B cell (primary cell): ENCODE data around the gene SHC4. TPM values are rescaled to one million over a fixed set of nuclear protein-coding genes. Genes with fewer than 3 reads are reported as not detected.
"Not testable (repeated sequence)": the region's sequence is repeated elsewhere in the genome, so short reads cannot be mapped to it uniquely, and the experiment has no call there.

Source experiments
- ATAC-seq: fragments of 200-7000 bp; cut with Tn5 transposase; one replicate; pipeline ENCODE4 v1.10.0; 2021; ENCODE audit warnings: low read depth, mild to moderate bottlenecking, moderate number of reproducible peaks, moderate library complexity
- CTCF ChIA-PET: fragments of 350-600 bp; sonication (Branson Sonifier 250); formaldehyde crosslinking; loops from one replicate; lab custom pipeline; 2021; ENCODE audit warnings: antibody characterized with exemption, inconsistent platforms; lab: Charles Lee
- POLR2A ChIA-PET: fragments of 350-600 bp; sonication (Branson Sonifier 250); formaldehyde crosslinking; loops from one replicate; lab custom pipeline; 2021; ENCODE audit warnings: antibody characterized with exemption; lab: Charles Lee
- DNase-seq: peaks from one replicate; pipeline ENCODE4 v3.0.0; 2013
- H2AFZ ChIP-seq: 2 replicates; pipeline ENCODE4 v1.6.1; 2012; ENCODE audit warnings: mild to moderate bottlenecking, low read depth, low read length; ENCODE audit not compliant: insufficient read depth, poor library complexity, severe bottlenecking
- H3K27ac ChIP-seq, 2 donors: 1 replicate in 1 of 2; 2 replicates in 1 of 2; pipeline ENCODE4 v1.5.1; 2012 to 2013; ENCODE audit warnings: low read length in 2 of 2, mild to moderate bottlenecking in 2 of 2, moderate library complexity in 1 of 2
- H3K27me3 ChIP-seq, 4 experiments: fragments of 200-600 bp in 1 of 4; sonication (generic) in 1 of 4; replicated peaks in 1 of 4; 1 replicate in 2 of 4; 2 replicates in 2 of 4; pipeline versions ENCODE4 v1.6.1 to v1.7.0; 2013 to 2016; ENCODE audit warnings: low read length in 3 of 4, mild to moderate bottlenecking in 2 of 4, mixed read lengths in 1 of 4, moderate library complexity in 1 of 4; ENCODE audit not compliant: insufficient read depth in 4 of 4, control insufficient read depth in 3 of 4; ENCODE audit errors: control extremely low read depth in 1 of 4
- H3K36me3 ChIP-seq, 2 experiments: replicated peaks in 1 of 2; 1 replicate in 1 of 2; 2 replicates in 1 of 2; pipeline versions ENCODE4 v1.6.1 to v1.7.1; 2013; ENCODE audit warnings: low read length in 1 of 2; ENCODE audit not compliant: insufficient read depth in 2 of 2, control insufficient read depth in 1 of 2; ENCODE audit errors: control extremely low read depth in 1 of 2, extremely low read depth in 1 of 2
- H3K4me1 ChIP-seq, 2 donors: fragments of 200-600 bp in 1 of 2; sonication (generic) in 1 of 2; 1 replicate in 1 of 2; 2 replicates in 1 of 2; pipeline versions ENCODE4 v1.5.1 to v1.6.1; 2013 to 2017; ENCODE audit warnings: low read length in 2 of 2; ENCODE audit not compliant: control insufficient read depth in 2 of 2, insufficient read depth in 2 of 2
- H3K4me2 ChIP-seq: replicated peaks from 2 replicates; pipeline ENCODE3; 2012; ENCODE audit warnings: mild to moderate bottlenecking, low read depth, low read length; ENCODE audit not compliant: poor library complexity, severe bottlenecking
- H3K4me3 ChIP-seq, 5 experiments: fragments of 200-600 bp in 1 of 5; sonication (generic) in 1 of 5; 1 replicate in 3 of 5; 2 replicates in 2 of 5; pipeline versions ENCODE4 v1.5.1 to v1.7.0; 2011 to 2016; ENCODE audit warnings: low read length in 4 of 5, mild to moderate bottlenecking in 4 of 5, low read depth in 2 of 5, control low read depth in 1 of 5, moderate library complexity in 1 of 5; ENCODE audit not compliant: insufficient read depth in 1 of 5; ENCODE audit errors: control extremely low read depth in 1 of 5, extremely low read depth in 1 of 5
- H3K79me2 ChIP-seq: fragments of 200-600 bp; sonication (generic); one replicate; pipeline ENCODE4 v1.6.0; 2016; ENCODE audit warnings: low read length; ENCODE audit not compliant: control insufficient read depth, insufficient read depth
- H3K9ac ChIP-seq: fragments of 200-600 bp; sonication (generic); 2 replicates; pipeline ENCODE4 v1.6.1; 2017; ENCODE audit warnings: mild to moderate bottlenecking, low read length, moderate library complexity
- H3K9me3 ChIP-seq, 3 donors: one replicate each; pipeline versions ENCODE4 v1.6.1 to v1.7.1; 2013; ENCODE audit warnings: low read length in 2 of 3; ENCODE audit not compliant: control insufficient read depth in 2 of 3, insufficient read depth in 1 of 3; ENCODE audit errors: control extremely low read depth in 1 of 3
- H4K20me1 ChIP-seq: 2 replicates; pipeline ENCODE4 v1.6.0; 2012; ENCODE audit warnings: mild to moderate bottlenecking, low read length; ENCODE audit not compliant: insufficient read depth, control insufficient read depth, poor library complexity, severe bottlenecking
- H3K27ac Mint-ChIP-seq: one replicate; pipeline ENCODE4 v1.8.0; 2021; ENCODE audit warnings: mixed read lengths
- H3K27me3 Mint-ChIP-seq: one replicate; pipeline ENCODE4 v1.8.0; 2021; ENCODE audit warnings: mixed read lengths
- H3K4me1 Mint-ChIP-seq: one replicate; pipeline ENCODE4 v1.8.0; 2021; ENCODE audit warnings: mixed read lengths
- H3K4me3 Mint-ChIP-seq: one replicate; pipeline ENCODE4 v1.8.0; 2021; ENCODE audit warnings: mixed read lengths
- H3K9me3 Mint-ChIP-seq: one replicate; pipeline ENCODE4 v1.8.0; 2022; ENCODE audit warnings: mixed read lengths; ENCODE audit not compliant: insufficient read depth
- EZH2 ChIP-seq: IDR thresholded peaks from 2 replicates; pipeline ENCODE4 v1.6.1; 2012; ENCODE audit warnings: borderline replicate concordance, low read depth, mild to moderate bottlenecking, moderate library complexity, low read length; ENCODE audit not compliant: insufficient read depth, poor library complexity, severe bottlenecking
- WGBS: methylation state at CpG from one replicate; pipeline ENCODE4 v1.1.5; 2013; ENCODE audit warnings: missing lambda C conversion rate; ENCODE audit not compliant: insufficient coverage; 5-methylcytosine and 5-hydroxymethylcytosine counted together
- intact Hi-C: fragments of 100-400 bp; cut with micrococcal nuclease; formaldehyde crosslinking; loops from one replicate; pipeline ENCODE4 v1.10.0; 2022
- polyA plus RNA-seq: library from polyadenylated mRNA; depleted of rRNA; stranded (reverse); fragments of >200 nt; gene quantifications from 2 replicates; pipeline ENCODE4 v1.2.3, GENCODE V29; 2012
- total RNA-seq, 2 donors: library from RNA; stranded (reverse); fragments of 120-200 nt in 1 of 2; gene quantifications; 1 replicate in 1 of 2; 2 replicates in 1 of 2; pipeline versions ENCODE4 v1.2.3 to v1.2.4, GENCODE V29; 2013 to 2022
- TF ChIP-seq, protein P1 (sequence below): fragments of 200-600 bp; IDR thresholded peaks from one replicate; pipeline ENCODE4 v1.8.0; 2022; ENCODE audit warnings: antibody characterized with exemption, mild to moderate bottlenecking

Gene SHC4
- total and polyA plus RNA-seq, 2 donors (not counting 1 experiment from before 2014, with no cell fraction given) = 0.04 to 0.69 TPM

DNA sequence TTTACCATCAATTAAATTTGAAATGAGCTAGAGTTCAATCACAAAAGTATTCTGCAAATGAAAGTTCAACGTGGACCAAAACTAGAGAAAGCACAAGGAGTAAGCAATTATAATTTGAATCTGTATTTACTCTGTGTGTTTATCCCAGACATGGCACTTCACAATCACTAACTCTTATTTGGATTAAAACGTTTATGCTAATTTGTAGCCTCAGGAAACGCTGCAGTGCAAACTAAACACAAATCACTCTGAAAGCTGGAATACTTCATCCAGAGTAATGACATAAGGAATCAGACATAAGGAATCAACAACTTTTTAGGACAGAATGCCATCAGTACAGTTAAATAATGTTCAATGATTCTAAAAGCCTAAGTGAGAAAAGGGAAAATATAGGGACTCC lies 171.3 kb downstream of the SHC4 start:
- ChIA-PET CTCF (no interaction called here), POLR2A (interaction anchor here (0.7 kb wide), 1 partner anchor 14 kb away, joined by 3 read pairs; no protein-coding TSS in a partner anchor)
- no peaks in the 10 kb centered on the region for H3K9me3 Mint-ChIP-seq
- 100% methylated on average over 1 of the region's 3 CpGs for WGBS
- no peak overlapping the region for H3K27ac Mint-ChIP-seq
- Histone ChIP-seq H3K9ac (no peak overlapping the region), H3K27ac (no peak overlapping the region), H4K20me1 (no peaks in the 10 kb centered on the region), H3K4me3 (no peak overlapping the region), H3K4me2 (no peak overlapping the region), H3K4me1 (peaks cover 5 to 8% of the 10 kb centered on the region in 2 donors), H3K36me3 (peaks cover 7 to 14% of the 10 kb centered on the region in 2 experiments), H2AFZ (no peak overlapping the region), H3K79me2 (no peaks in the 10 kb centered on the region), H3K27me3 (no peaks in the 10 kb centered on the region), H3K9me3 (no peaks in the 10 kb centered on the region)
- TF ChIP-seq, protein P1, sequence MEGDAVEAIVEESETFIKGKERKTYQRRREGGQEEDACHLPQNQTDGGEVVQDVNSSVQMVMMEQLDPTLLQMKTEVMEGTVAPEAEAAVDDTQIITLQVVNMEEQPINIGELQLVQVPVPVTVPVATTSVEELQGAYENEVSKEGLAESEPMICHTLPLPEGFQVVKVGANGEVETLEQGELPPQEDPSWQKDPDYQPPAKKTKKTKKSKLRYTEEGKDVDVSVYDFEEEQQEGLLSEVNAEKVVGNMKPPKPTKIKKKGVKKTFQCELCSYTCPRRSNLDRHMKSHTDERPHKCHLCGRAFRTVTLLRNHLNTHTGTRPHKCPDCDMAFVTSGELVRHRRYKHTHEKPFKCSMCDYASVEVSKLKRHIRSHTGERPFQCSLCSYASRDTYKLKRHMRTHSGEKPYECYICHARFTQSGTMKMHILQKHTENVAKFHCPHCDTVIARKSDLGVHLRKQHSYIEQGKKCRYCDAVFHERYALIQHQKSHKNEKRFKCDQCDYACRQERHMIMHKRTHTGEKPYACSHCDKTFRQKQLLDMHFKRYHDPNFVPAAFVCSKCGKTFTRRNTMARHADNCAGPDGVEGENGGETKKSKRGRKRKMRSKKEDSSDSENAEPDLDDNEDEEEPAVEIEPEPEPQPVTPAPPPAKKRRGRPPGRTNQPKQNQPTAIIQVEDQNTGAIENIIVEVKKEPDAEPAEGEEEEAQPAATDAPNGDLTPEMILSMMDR = no peak
- no peak for TF ChIP-seq EZH2
- H3K4me3 Mint-ChIP-seq = no peak overlapping the region
- DNase-seq (no peak), ATAC-seq (no peak)
- intact Hi-C loops = no loop called here
- H3K4me1 Mint-ChIP-seq = peaks cover 20% of the 10 kb centered on the region
- H3K27me3 Mint-ChIP-seq = no peaks in the 10 kb centered on the region

DNA sequence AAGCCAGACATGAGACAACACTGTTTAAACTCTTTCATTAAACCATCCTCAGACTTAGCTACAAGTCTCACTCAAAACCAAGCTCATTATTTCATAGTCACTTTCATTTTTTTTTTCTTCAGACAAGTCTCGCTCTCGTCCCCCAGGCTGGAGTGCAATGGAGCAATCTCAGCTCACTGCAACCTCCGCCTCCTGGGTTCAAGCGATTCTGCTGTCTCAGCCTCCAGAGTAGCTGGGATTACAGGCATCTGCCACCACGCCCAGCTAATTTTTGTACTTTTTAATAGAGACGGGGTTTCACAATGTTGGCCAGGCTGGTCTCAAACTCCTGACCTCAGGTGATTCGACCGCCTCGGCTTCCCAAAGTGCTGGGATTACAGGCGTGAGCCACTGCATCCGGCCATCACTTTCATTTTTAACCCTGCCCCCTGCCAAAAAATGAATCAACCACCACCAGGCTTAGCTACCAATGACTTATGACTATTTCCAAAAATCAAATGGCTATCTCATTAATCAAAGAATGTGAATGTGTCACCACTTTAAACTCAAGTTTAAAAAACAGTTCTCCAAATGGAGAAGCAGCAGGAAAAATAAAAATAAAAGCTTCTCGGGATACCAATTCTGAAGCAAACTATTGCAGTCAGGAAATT lies 173.1 kb downstream of the SHC4 start:
- H3K27me3 Mint-ChIP-seq, intact Hi-C loops, DNase-seq, ATAC-seq, H3K79me2 ChIP-seq, H3K4me1 ChIP-seq, H3K9ac ChIP-seq, H3K4me2 ChIP-seq, H3K27ac Mint-ChIP-seq, H2AFZ ChIP-seq, POLR2A ChIA-PET, H4K20me1 ChIP-seq, H3K4me1 Mint-ChIP-seq, H3K27ac ChIP-seq, H3K9me3 ChIP-seq, H3K4me3 Mint-ChIP-seq, H3K9me3 Mint-ChIP-seq, H3K27me3 ChIP-seq, H3K4me3 ChIP-seq: not testable (repeated sequence)
- CTCF ChIA-PET = interaction anchor here (0.6 to 2.4 kb wide), 3 partner anchors 11 to 436 kb away, joined by 3 to 10 read pairs (median 4); no protein-coding TSS in a partner anchor
- 98% methylated on average over 11 of the region's 12 CpGs for WGBS
- peaks cover 5 to 20% of the 10 kb centered on the region in 2 experiments for H3K36me3 ChIP-seq
